Neuron (in vitro differentiated cells): Measurements from ENCODE around the gene CYP27B1.

Experiments used
- H2AFZ ChIP-seq: one replicate; pipeline ENCODE4 v1.6.1; 2013; ENCODE audit warnings: low read depth, mild to moderate bottlenecking, inconsistent platforms, low read length, moderate library complexity
- H3K27me3 ChIP-seq: one replicate; pipeline ENCODE4 v1.6.1; 2013; ENCODE audit warnings: low read length; ENCODE audit not compliant: insufficient read depth
- H3K36me3 ChIP-seq: one replicate; pipeline ENCODE4 v1.6.1; 2013; ENCODE audit warnings: low read length; ENCODE audit not compliant: insufficient read depth
- H3K4me1 ChIP-seq: one replicate; pipeline ENCODE4 v1.6.1; 2013; ENCODE audit warnings: low read length; ENCODE audit not compliant: insufficient read depth
- H3K4me3 ChIP-seq: 2 replicates; pipeline ENCODE4 v1.5.1; 2013; ENCODE audit warnings: mild to moderate bottlenecking, low read length, moderate library complexity
- H3K9me3 ChIP-seq: one replicate; pipeline ENCODE4 v1.6.1; 2013; ENCODE audit warnings: low read length

The CYP27B1 gene

GRCh38 chr12:57766464-57767304 lies at the start of gene CYP27B1:
CYP27B1 (minus strand) TSS chr12:57767078; CDS start chr12:57767041, 37 bp downstream.
- Histone ChIP-seq H2AFZ (no peak within 1 kb of the TSS), H3K27me3 (no peaks in the 10 kb centered on the region), H3K9me3 (no peaks in the 10 kb centered on the region), H3K36me3 (peaks cover 22% of the 10 kb centered on the region), H3K4me1 (peaks cover 7% of the 10 kb centered on the region), H3K4me3 (no peak within 1 kb of the TSS)

GRCh38 chr12:57816001-57816854 lies 49.4 kb upstream of the CYP27B1 start:
- Histone ChIP-seq H3K36me3 (peaks cover 24% of the 10 kb centered on the region), H3K27me3 (no peaks in the 10 kb centered on the region), H3K4me3 (no peak overlapping the region), H3K9me3 (no peaks in the 10 kb centered on the region), H3K4me1 (no peaks in the 10 kb centered on the region), H2AFZ (no peak overlapping the region)

- Histone ChIP-seq H3K27me3 (no peaks in the 10 kb centered on the region), H2AFZ (no peak overlapping the region), H3K4me1 (no peaks in the 10 kb centered on the region), H3K4me3 (no peak overlapping the region), H3K9me3 (no peaks in the 10 kb centered on the region), H3K36me3 (peaks cover 20% of the 10 kb centered on the region)
Observed at GRCh38 chr12:57815177-57816000, 48.5 kb upstream of the CYP27B1 start.

GRCh38 chr12:57813971-57814772 lies 47.3 kb upstream of the CYP27B1 start:
- peaks cover 18% of the 10 kb centered on the region for H3K36me3 ChIP-seq
- no peak overlapping the region for H3K4me3 ChIP-seq
- no peaks in the 10 kb centered on the region for H3K27me3 ChIP-seq
- H2AFZ ChIP-seq: no peak overlapping the region
- no peaks in the 10 kb centered on the region for H3K9me3 ChIP-seq
- H3K4me1 ChIP-seq: no peaks in the 10 kb centered on the region

- Histone ChIP-seq H3K9me3 (no peaks in the 10 kb centered on the region), H3K36me3 (peaks cover 26% of the 10 kb centered on the region), H2AFZ (no peak overlapping the region), H3K27me3 (no peaks in the 10 kb centered on the region), H3K4me3 (no peak overlapping the region), H3K4me1 (no peaks in the 10 kb centered on the region)
Observed at GRCh38 chr12:57813111-57813970, 46.5 kb upstream of the CYP27B1 start.

GRCh38 chr12:57811028-57811755 lies 44.3 kb upstream of the CYP27B1 start:
- H3K27me3 ChIP-seq: no peaks in the 10 kb centered on the region
- no peak overlapping the region for H3K4me3 ChIP-seq
- H3K4me1 ChIP-seq: no peaks in the 10 kb centered on the region
- no peak overlapping the region for H2AFZ ChIP-seq
- no peaks in the 10 kb centered on the region for H3K9me3 ChIP-seq
- H3K36me3 ChIP-seq: peaks cover 39% of the 10 kb centered on the region

GRCh38 chr12:57810450-57810849 lies 43.6 kb upstream of the CYP27B1 start:
- no peaks in the 10 kb centered on the region for H3K9me3 ChIP-seq
- no peaks in the 10 kb centered on the region for H3K27me3 ChIP-seq
- H3K4me3 ChIP-seq: no peak overlapping the region
- no peak overlapping the region for H2AFZ ChIP-seq
- H3K36me3 ChIP-seq: peaks cover 39% of the 10 kb centered on the region
- H3K4me1 ChIP-seq: no peaks in the 10 kb centered on the region

- Histone ChIP-seq H3K9me3 (no peaks in the 10 kb centered on the region), H3K36me3 (peaks cover 39% of the 10 kb centered on the region), H2AFZ (no peak overlapping the region), H3K4me1 (no peaks in the 10 kb centered on the region), H3K27me3 (no peaks in the 10 kb centered on the region), H3K4me3 (no peak overlapping the region)
Observed at GRCh38 chr12:57809425-57809824, 42.5 kb upstream of the CYP27B1 start.

- H3K4me3 ChIP-seq: no peak overlapping the region
- no peak overlapping the region for H2AFZ ChIP-seq
- H3K4me1 ChIP-seq: no peaks in the 10 kb centered on the region
- no peaks in the 10 kb centered on the region for H3K27me3 ChIP-seq
- no peaks in the 10 kb centered on the region for H3K9me3 ChIP-seq
- peaks cover 43% of the 10 kb centered on the region for H3K36me3 ChIP-seq
Observed at GRCh38 chr12:57808351-57808750, 41.5 kb upstream of the CYP27B1 start.

GRCh38 chr12:57807285-57807684 lies 40.4 kb upstream of the CYP27B1 start:
- no peaks in the 10 kb centered on the region for H3K4me1 ChIP-seq
- H3K36me3 ChIP-seq: peaks cover 41% of the 10 kb centered on the region
- H3K4me3 ChIP-seq: no peak overlapping the region
- H3K9me3 ChIP-seq: no peaks in the 10 kb centered on the region
- no peaks in the 10 kb centered on the region for H3K27me3 ChIP-seq
- H2AFZ ChIP-seq: no peak overlapping the region

GRCh38 chr12:57806677-57807076 lies 39.8 kb upstream of the CYP27B1 start:
- Histone ChIP-seq H3K4me1 (no peaks in the 10 kb centered on the region), H3K9me3 (no peaks in the 10 kb centered on the region), H3K4me3 (no peak overlapping the region), H3K36me3 (peaks cover 47% of the 10 kb centered on the region), H2AFZ (no peak overlapping the region), H3K27me3 (no peaks in the 10 kb centered on the region)
